ENCODE measurements around the gene BUD31. TPM values are rescaled to one million over a fixed set of nuclear protein-coding genes. Genes with fewer than 3 reads are reported as not detected.
"Not testable (repeated sequence)": the region's sequence is repeated elsewhere in the genome, so short reads cannot be mapped to it uniquely, and the experiment has no call there.

BUD31 gene
- total and polyA plus RNA-seq, 8 donors: 79.0 to 103 (median 94.2) TPM

DNA sequence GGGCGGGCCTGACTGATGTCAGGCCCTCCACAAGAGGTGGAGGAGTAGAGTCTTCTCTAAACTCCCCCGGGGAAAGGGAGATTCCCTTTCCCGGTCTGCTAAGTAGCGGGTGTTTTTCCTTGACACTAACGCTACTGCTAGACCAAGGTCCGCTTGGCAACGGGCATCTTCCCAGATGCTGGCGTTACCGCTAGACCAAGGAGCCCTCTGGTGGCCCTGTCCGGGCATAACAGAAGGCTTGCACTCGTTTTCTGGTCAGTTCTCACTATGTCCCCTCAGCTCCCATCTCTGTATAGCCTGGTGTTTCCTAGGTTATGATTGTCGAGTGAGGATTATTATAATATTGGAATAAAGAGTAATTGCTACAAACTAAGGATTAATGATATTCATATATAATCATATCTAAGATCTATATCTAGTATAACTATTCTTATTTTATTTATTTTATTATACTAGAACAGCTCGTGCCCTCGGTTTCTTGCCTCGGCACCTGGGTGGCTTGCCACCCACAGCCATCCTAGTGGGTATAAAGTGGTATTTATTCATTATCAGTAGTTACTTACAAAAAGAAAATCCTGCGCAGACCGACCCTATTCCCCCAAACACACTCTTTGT is 6.9 kb downstream of the BUD31 start:
- ATAC-seq; intact Hi-C loops (cut with DNase I): not testable (repeated sequence)
- peaks cover 0 to 100% of the 10 kb centered on the region in 2 donors for H3K36me3 ChIP-seq

DNA sequence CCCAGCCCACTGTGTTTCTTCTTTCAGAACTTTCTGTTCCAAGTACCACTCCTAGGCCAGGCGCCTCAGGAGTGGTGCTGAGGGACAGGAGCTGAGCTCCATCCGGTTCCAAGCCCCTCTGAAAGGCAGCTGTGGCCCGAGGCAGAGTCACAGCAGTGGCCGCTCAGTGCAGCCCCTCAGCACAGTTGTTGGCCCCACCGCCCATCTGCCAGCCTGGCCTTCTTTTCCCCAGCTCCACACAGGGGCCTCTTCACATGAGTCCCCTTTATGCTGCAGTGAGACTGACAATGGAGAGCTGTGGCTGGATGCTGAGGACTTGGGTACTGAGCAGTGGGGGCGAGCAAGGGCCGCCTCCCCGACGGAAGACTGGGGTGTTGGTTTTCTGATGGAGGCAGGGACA is 9.5 kb downstream of the BUD31 start:
- Histone ChIP-seq H3K27me3 (no peaks in the 10 kb centered on the region), H3K9me3 (no peaks in the 10 kb centered on the region), H3K36me3 (peaks cover 0 to 96% of the 10 kb centered on the region in 2 donors), H3K4me3 (no peak overlapping the region), H3K27ac (no peak overlapping the region), H3K4me1 (no peaks in the 10 kb centered on the region)
- TF ChIP-seq, protein P1, sequence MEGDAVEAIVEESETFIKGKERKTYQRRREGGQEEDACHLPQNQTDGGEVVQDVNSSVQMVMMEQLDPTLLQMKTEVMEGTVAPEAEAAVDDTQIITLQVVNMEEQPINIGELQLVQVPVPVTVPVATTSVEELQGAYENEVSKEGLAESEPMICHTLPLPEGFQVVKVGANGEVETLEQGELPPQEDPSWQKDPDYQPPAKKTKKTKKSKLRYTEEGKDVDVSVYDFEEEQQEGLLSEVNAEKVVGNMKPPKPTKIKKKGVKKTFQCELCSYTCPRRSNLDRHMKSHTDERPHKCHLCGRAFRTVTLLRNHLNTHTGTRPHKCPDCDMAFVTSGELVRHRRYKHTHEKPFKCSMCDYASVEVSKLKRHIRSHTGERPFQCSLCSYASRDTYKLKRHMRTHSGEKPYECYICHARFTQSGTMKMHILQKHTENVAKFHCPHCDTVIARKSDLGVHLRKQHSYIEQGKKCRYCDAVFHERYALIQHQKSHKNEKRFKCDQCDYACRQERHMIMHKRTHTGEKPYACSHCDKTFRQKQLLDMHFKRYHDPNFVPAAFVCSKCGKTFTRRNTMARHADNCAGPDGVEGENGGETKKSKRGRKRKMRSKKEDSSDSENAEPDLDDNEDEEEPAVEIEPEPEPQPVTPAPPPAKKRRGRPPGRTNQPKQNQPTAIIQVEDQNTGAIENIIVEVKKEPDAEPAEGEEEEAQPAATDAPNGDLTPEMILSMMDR (IDR thresholded peaks at IDR 0.05): no peak
- no peak for ATAC-seq
- intact Hi-C loops (cut with DNase I): no loop called here
- peak in 1 of 4 donors; percentile 61 for DNase-seq

More for the DNA sequence above, 6.9 kb downstream of the BUD31 start:
- H3K9me3 ChIP-seq, H3K27ac ChIP-seq, H3K4me3 ChIP-seq, H3K4me1 ChIP-seq, H3K27me3 ChIP-seq: not testable (repeated sequence)
- TF ChIP-seq, protein P1 (IDR thresholded peaks at IDR 0.05): peak; percentile 47 to 61
- DNase-seq: peak in 1 of 4 donors; percentile 77

DNA sequence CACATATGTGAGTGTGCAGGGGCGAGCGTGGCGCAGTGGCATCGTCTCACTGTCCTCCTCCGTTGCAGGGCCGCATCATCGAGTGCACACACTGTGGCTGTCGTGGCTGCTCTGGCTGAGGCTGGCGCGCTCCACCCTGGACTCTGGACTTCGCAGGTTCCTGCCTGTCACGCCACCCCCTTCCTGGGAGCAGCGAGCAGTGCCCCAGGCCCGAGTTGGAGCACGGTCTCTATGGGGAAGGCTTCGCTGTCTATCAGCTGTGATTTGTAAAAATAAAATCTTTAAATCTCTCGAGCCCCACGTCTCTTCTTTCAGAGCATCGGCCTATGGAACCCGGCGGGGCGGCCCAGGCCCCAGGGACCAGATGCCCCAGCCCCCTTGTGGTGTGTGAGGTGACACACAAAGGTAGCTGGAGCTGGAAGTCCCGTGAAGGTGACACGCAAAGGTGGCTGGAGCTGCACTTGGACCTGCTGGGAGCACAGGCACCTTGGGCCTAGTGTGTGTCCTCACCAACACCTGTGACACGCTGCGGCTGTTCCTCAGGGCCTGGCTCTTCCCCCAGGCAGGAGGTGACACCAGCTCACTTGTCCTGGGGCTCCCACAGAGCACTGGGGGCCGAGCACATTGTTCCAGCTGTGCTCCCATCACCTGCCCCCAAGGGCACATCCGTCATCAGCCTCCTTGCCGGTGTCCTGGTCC is 10.7 kb downstream of the BUD31 start:
- intact Hi-C loops (cut with DNase I): no loop called here
- Histone ChIP-seq H3K4me3 (no peak overlapping the region), H3K36me3 (peaks cover 0 to 96% of the 10 kb centered on the region in 2 donors), H3K9me3 (no peaks in the 10 kb centered on the region), H3K4me1 (no peaks in the 10 kb centered on the region), H3K27ac (no peak overlapping the region), H3K27me3 (no peaks in the 10 kb centered on the region)
- ATAC-seq (no peak), DNase-seq (peak in 1 of 4 donors; percentile 58)
- TF ChIP-seq, protein P1 (IDR thresholded peaks at IDR 0.05): no peak

DNA sequence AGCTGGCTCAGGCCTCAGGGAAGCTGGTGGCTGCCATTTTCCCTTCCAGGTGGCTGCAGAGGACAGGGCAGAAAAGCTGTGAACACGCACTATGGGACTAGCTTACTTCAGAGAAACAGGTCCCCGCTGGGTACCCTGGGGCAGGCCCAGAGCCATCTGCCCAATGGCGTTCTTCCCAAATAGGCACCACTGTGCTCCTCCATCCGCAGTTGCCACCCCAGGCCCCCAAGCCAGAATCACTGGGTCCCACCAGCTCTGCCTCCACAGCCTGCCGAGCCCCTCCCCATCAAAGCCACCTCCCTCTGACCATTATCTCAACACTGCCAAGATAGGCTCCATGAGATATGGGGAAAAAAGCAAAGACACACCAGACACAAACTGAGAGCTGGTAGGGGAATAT is 11.4 kb downstream of the BUD31 start:
- H3K27me3 ChIP-seq: no peaks in the 10 kb centered on the region
- no peaks in the 10 kb centered on the region for H3K9me3 ChIP-seq
- no peak overlapping the region for H3K27ac ChIP-seq
- H3K36me3 ChIP-seq: peaks cover 0 to 96% of the 10 kb centered on the region in 2 donors
- H3K4me3 ChIP-seq: no peak overlapping the region
- peak in 1 of 4 donors; percentile 21 for DNase-seq
- TF ChIP-seq, protein P1 (IDR thresholded peaks at IDR 0.05): no peak
- intact Hi-C loops (cut with DNase I): no loop called here
- H3K4me1 ChIP-seq: no peaks in the 10 kb centered on the region
- ATAC-seq: no peak

DNA sequence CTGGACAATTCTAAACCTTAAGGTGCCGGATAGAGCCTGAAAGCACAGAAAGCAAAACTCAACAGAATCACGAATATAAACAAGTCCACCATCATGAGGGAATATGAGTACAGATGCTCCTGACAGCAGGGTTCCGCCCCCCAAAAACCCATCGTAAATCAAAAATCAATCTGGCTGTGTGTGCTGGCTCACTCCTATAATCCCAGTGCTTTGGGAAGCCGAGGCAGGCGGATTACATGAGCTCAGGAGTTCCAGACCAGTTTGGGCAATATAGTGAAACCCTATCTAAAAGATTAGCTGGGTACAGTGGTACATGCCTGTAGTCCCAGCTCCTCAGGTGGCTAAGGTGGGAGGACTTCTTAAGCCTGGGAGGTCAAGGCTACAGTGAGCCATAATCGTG is 12.2 kb downstream of the BUD31 start:
- no peak for ATAC-seq
- TF ChIP-seq, protein P1 (IDR thresholded peaks at IDR 0.05): no peak
- Histone ChIP-seq H3K4me3 (no peak overlapping the region), H3K27ac (no peak overlapping the region), H3K9me3 (no peaks in the 10 kb centered on the region), H3K4me1 (no peaks in the 10 kb centered on the region), H3K36me3 (peaks cover 0 to 95% of the 10 kb centered on the region in 2 donors), H3K27me3 (no peaks in the 10 kb centered on the region)
- no peak for DNase-seq
- intact Hi-C loops (cut with DNase I): no loop called here

Measured in left lung (tissue), 10 donors.